Type B pancreatic cell (in vitro differentiated cells): ENCODE measurements around the gene FTSJ1. TPM values are rescaled to one million over a fixed set of nuclear protein-coding genes. Genes with fewer than 3 reads are reported as not detected.
"Not testable (repeated sequence)": the region's sequence is repeated elsewhere in the genome, so short reads cannot be mapped to it uniquely, and the experiment has no call there.

Experiments
- DNase-seq: peaks from one replicate; pipeline ENCODE4 v3.0.0; 2021; ENCODE audit warnings: mixed read lengths; ENCODE audit not compliant: unreplicated experiment; ENCODE audit errors: extremely low spot score
- H3K27ac Mint-ChIP-seq: 2 replicates; pipeline ENCODE4 v1.8.0; 2021; ENCODE audit warnings: mild to moderate bottlenecking, mixed read lengths
- H3K27me3 Mint-ChIP-seq: 2 replicates; pipeline ENCODE4 v1.8.0; 2021; ENCODE audit warnings: mixed read lengths
- H3K36me3 Mint-ChIP-seq: 2 replicates; pipeline ENCODE4 v1.8.0; 2021; ENCODE audit warnings: mixed read lengths
- H3K4me1 Mint-ChIP-seq: one replicate; pipeline ENCODE4 v1.8.0; 2021; ENCODE audit warnings: mixed read lengths; ENCODE audit not compliant: unreplicated experiment
- H3K4me3 Mint-ChIP-seq: 2 replicates; pipeline ENCODE4 v1.8.0; 2021; ENCODE audit warnings: mild to moderate bottlenecking, mixed read lengths
- H3K9me3 Mint-ChIP-seq: 2 replicates; pipeline ENCODE4 v1.8.0; 2021; ENCODE audit warnings: mixed read lengths
- CTCF ChIP-seq: fragments of 200-600 bp; sonication (generic); conservative IDR thresholded peaks from 2 replicates; pipeline ENCODE4 v1.5.0; 2021; ENCODE audit warnings: antibody characterized with exemption, mild to moderate bottlenecking
- total RNA-seq: library from RNA; stranded (reverse); gene quantifications from 2 replicates; pipeline ENCODE4 v1.2.1, GENCODE V29; 2021; ENCODE audit warnings: low replicate concordance

FTSJ1 gene
- total RNA-seq, 1 donor from 2014 or later: 46.4 TPM

- Mint-ChIP-seq H3K4me3 (peak overlapping the region; percentile 92), H3K4me1 (no peaks in the 10 kb centered on the region), H3K36me3 (peaks cover 7% of the 10 kb centered on the region), H3K27me3 (no peaks in the 10 kb centered on the region), H3K27ac (no peak overlapping the region), H3K9me3 (no peaks in the 10 kb centered on the region)
- TF ChIP-seq CTCF: no peak
- no peak for DNase-seq
Measured at GRCh38 chrX:48520455-48520854, 44.5 kb downstream of the FTSJ1 start.

- Mint-ChIP-seq H3K27ac (peak overlapping the region; percentile 87), H3K36me3 (peaks cover 7% of the 10 kb centered on the region), H3K4me3 (peak overlapping the region; percentile 92), H3K9me3 (no peaks in the 10 kb centered on the region), H3K27me3 (no peaks in the 10 kb centered on the region), H3K4me1 (no peaks in the 10 kb centered on the region)
- no peak for TF ChIP-seq CTCF
- DNase-seq: no peak
Measured at GRCh38 chrX:48520976-48521352, 45.0 kb downstream of the FTSJ1 start.

GRCh38 chrX:48521353-48522243 lies 45.6 kb downstream of the FTSJ1 start, which contains the start of gene EBP:
Gene EBP, plus strand, starts transcription at chrX:48521808. Its CDS starts 1,964 bp downstream, at chrX:48523772.
- Mint-ChIP-seq H3K36me3 (peaks cover 4% of the 10 kb centered on the region), H3K27ac (peak within 1 kb of the TSS; percentile 87), H3K9me3 (no peaks in the 10 kb centered on the region), H3K27me3 (no peaks in the 10 kb centered on the region), H3K4me3 (peak within 1 kb of the TSS; percentile 92), H3K4me1 (no peaks in the 10 kb centered on the region)
- DNase-seq: peak; percentile 89
- TF ChIP-seq CTCF: no peak

GRCh38 chrX:48522291-48522690 lies 46.3 kb downstream of the FTSJ1 start:
- no peaks in the 10 kb centered on the region for H3K9me3 Mint-ChIP-seq
- DNase-seq: no peak

GRCh38 chrX:48523682-48524081 lies 47.7 kb downstream of the FTSJ1 start:
- DNase-seq: no peak
- Mint-ChIP-seq H3K9me3 (no peaks in the 10 kb centered on the region), H3K27ac (no peak overlapping the region), H3K36me3 (peaks cover 9% of the 10 kb centered on the region), H3K4me3 (peak overlapping the region; percentile 67), H3K4me1 (no peaks in the 10 kb centered on the region), H3K27me3 (no peaks in the 10 kb centered on the region)
- TF ChIP-seq CTCF: no peak

More at GRCh38 chrX:48522291-48522690, 46.3 kb downstream of the FTSJ1 start:
- Mint-ChIP-seq H3K27me3 (no peaks in the 10 kb centered on the region), H3K4me3 (peak overlapping the region; percentile 92), H3K36me3 (peaks cover 4% of the 10 kb centered on the region), H3K27ac (peak overlapping the region; percentile 87), H3K4me1 (no peaks in the 10 kb centered on the region)
- no peak for TF ChIP-seq CTCF

GRCh38 chrX:48525853-48526252 lies 49.9 kb downstream of the FTSJ1 start:
- not testable (repeated sequence) for H3K9me3 Mint-ChIP-seq, H3K36me3 Mint-ChIP-seq, H3K27me3 Mint-ChIP-seq, H3K4me3 Mint-ChIP-seq, H3K4me1 Mint-ChIP-seq, DNase-seq, H3K27ac Mint-ChIP-seq
